ENCODE measurements around the gene NANOS3. TPM values are rescaled to one million over a fixed set of nuclear protein-coding genes. Genes with fewer than 3 reads are reported as not detected.
A peak's percentile ranks its signal among the peaks of the same experiment; 100 is the strongest.

NANOS3 gene
- total RNA-seq, 1 donor from 2014 or later: not detected

DNA sequence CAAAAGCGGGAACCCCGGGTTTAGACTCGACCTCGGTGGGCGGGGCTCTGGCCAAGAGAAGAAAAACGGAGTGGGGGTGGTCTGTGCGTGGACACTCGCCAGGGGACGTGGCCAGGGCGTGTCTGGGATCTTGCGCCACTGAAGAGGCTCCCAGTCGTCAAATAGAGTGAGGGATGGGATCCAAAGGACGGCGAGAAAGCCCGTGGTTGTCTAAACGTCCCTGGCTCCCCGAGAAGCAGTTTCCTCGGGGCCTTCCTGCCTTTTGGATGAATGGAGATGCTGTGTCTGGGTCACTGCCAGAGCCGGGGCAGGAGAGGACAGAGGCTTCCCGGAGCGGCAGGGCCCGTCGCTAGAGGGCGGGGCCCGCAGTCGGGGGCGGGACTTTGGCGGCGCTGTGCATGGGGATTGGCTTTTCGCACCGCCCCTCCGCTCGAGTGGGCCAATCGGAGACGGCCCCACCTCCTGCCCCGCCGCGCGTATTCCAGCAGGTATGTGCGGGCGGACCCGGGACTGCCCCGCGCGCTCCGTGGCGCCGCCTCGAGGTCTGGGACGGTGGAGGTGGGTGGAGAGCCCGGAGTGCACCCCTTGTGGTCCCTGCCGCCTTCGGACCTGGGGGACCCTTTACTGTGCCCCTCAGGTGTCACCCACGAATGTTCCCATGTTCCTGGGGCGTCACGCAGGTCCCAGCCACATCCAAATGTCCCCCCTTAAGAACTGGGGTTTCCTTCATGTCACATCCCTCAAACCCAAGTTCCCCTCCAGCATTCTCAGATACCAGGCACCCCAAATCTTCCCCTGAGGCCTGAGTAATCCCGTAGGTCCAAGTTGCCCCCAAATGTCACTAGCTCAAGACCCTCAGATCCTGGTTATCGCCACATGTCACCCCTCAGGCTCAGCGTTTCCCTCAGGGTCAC, 43.3 kb upstream of the NANOS3 start:
- Histone ChIP-seq H3K36me3 (peaks cover 48% of the 10 kb centered on the region), H3K9me3 (no peaks in the 10 kb centered on the region), H3K27me3 (no peaks in the 10 kb centered on the region), H3K4me1 (peaks cover 52% of the 10 kb centered on the region), H3K27ac (peak overlapping the region; percentile 80), H3K4me3 (peak overlapping the region; percentile 14)
- intact Hi-C loops (cut with DNase I): loop anchor here (5.0 kb wide), 1 partner anchor 36 kb away; the partner anchor contains the start of gene ZSWIM4
- DNase-seq (peak; percentile 97), ATAC-seq (peak; percentile 93)
- TF ChIP-seq, protein P1, sequence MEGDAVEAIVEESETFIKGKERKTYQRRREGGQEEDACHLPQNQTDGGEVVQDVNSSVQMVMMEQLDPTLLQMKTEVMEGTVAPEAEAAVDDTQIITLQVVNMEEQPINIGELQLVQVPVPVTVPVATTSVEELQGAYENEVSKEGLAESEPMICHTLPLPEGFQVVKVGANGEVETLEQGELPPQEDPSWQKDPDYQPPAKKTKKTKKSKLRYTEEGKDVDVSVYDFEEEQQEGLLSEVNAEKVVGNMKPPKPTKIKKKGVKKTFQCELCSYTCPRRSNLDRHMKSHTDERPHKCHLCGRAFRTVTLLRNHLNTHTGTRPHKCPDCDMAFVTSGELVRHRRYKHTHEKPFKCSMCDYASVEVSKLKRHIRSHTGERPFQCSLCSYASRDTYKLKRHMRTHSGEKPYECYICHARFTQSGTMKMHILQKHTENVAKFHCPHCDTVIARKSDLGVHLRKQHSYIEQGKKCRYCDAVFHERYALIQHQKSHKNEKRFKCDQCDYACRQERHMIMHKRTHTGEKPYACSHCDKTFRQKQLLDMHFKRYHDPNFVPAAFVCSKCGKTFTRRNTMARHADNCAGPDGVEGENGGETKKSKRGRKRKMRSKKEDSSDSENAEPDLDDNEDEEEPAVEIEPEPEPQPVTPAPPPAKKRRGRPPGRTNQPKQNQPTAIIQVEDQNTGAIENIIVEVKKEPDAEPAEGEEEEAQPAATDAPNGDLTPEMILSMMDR (IDR thresholded peaks at IDR 0.05): peak; percentile 47

DNA sequence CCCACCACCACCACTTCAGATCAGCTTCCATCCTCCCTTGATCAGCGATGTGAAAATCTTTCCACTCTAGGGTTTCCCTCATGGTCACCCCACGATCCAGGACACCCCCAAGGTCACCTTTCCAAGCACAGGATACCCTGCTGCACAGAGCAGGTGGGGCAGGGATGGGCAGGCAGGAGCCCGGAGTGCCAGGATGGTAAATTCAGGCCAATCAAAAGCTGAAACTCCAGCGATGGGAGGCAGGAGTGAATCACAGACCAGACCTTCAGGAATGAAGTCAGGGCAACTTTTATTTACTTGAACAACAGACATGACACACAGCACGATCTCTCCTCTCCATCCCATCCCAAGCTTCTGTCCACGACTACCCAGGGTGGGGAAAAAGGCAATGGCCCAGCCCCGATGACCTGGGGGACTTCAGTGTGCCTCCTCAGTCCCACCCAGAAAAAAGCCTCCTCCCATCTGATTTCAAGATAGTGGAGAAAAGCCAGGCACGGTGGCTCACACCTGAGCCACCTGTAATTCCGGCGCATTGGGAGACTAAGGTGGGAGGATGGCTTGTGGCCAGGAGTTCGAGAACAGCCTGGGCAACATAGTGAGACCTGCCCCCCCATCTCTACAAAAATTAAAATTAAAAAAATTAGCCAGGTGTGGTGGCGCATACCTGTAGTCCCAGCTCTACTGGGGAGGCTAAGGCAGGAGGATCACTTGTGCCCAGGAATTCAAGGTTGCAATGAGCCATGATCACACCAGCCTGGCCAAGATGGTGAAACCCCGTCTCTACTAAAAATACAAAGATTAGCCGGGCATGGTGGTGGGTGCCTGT, 42.5 kb upstream of the NANOS3 start:
- ATAC-seq (no peak), DNase-seq (no peak)
- no peaks in the 10 kb centered on the region for H3K27me3 ChIP-seq
- no peaks in the 10 kb centered on the region for H3K9me3 ChIP-seq
- H3K27ac ChIP-seq: peak overlapping the region; percentile 80
- H3K4me3 ChIP-seq: peak overlapping the region; percentile 14
- H3K36me3 ChIP-seq: peaks cover 48% of the 10 kb centered on the region
- TF ChIP-seq, protein P1 (IDR thresholded peaks at IDR 0.05): no peak
- intact Hi-C loops (cut with DNase I): loop anchor here (5.0 kb wide), 1 partner anchor 37 kb away; the partner anchor contains the start of gene ZSWIM4
- H3K4me1 ChIP-seq: peaks cover 56% of the 10 kb centered on the region

DNA sequence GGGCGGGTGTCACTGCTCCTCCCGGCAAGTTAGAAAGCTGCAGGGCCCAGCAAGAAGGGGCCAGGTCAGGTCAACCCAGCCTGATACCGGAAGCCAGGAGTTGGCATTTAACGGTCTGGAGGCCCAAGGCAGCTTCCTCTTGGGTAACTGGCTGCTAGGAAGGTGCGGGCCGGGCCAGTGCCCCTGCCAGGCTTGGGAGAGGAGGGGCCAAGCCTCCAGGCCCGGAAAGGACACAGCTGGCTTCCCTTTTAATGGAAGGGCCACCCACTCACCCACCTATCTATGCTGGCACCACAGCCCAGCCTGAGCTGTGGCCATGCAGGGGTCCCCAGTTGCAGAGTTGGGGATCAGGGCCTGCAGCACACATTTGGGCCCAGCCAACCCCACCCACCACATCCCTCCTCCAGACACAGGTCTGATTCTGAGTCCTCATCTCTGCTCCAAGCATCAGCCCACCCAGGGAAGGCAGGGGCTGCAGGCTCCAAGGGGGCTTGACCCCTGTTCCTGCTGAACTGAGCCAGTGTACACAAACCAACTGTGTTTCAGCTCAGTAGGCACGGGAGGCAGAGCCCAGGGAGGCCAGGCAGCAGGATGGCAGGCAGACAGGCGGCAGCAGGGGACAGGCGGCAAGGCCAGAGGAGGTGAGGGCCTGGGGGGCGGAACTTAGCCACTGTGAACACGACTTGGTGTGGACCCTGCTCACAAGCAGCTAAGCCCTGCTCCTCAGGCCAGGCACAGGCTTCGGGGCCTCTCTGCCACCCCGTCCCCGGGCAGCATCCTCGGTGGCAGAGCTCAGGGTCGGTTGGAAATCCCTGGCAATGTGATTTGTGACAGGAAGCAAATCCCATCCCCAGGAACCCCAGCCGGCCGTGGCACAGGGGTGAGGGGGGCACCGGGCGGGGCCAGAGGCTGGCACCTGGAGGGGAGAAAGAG, 40.9 kb upstream of the NANOS3 start:
- ATAC-seq: no peak
- H3K9me3 ChIP-seq: no peaks in the 10 kb centered on the region
- peaks cover 63% of the 10 kb centered on the region for H3K4me1 ChIP-seq
- peak overlapping the region; percentile 100 for H3K27ac ChIP-seq
- H3K4me3 ChIP-seq: peak overlapping the region; percentile 30
- TF ChIP-seq, protein P1 (IDR thresholded peaks at IDR 0.05): no peak
- H3K27me3 ChIP-seq: no peaks in the 10 kb centered on the region
- DNase-seq: peak; percentile 77
- intact Hi-C loops (cut with DNase I): no loop called here
- peaks cover 39% of the 10 kb centered on the region for H3K36me3 ChIP-seq

DNA sequence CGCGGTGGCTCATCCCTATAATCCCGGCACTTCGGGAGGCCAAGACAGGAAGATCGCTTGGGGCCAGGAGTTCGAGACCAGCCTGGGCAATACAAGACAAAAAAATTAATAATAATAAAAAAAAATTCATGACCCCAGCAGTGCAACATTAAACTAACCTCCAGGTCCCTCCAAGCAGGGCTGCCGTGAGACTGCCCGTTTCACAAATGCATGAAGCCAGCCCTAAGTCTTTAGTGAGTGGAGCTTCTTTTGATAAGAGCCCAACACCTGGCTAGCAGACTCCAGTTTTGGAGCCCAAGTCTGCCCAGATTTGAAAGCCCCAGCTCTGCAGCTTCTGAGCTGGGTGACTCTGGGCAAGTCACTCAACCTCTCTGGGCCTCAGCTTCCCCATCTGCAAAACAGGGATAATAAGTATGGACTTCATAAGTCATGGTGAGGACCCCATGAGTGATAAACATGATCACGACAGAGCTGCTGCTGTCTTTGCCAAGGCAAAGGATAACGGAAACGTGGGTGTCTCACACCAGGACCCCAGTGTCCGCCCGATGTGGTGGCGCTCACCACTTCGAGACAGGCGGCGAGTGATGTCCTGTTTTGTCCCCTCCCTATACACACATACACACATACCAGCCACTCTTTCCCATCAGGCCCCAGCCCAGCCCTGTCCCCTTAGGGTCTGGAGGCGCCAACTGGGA, 38.4 kb upstream of the NANOS3 start:
- Histone ChIP-seq H3K4me1 (peaks cover 64% of the 10 kb centered on the region), H3K4me3 (peak overlapping the region; percentile 85), H3K9me3 (no peaks in the 10 kb centered on the region), H3K27ac (peak overlapping the region; percentile 100), H3K36me3 (peaks cover 39% of the 10 kb centered on the region), H3K27me3 (no peaks in the 10 kb centered on the region)
- intact Hi-C loops (cut with DNase I): no loop called here
- ATAC-seq (no peak), DNase-seq (no peak)
- TF ChIP-seq, protein P1 (IDR thresholded peaks at IDR 0.05): no peak

Data from upper lobe of right lung (tissue), 1 donor.